ENCODE measurements around the gene KCNQ1.

KCNQ1 gene

GRCh38 chr11:2415601-2416380 is 29.0 kb upstream of the KCNQ1 start:
- no peak for DNase-seq (ENCODE audit: low read depth)
- H3K4me3 ChIP-seq (ENCODE audit: low read depth, low read length): no peak overlapping the region
- peak; percentile 23 for TF ChIP-seq CTCF (IDR thresholded peaks at IDR 0.05; ENCODE audit: insufficient read depth, low read depth, low read length, missing control alignments)

GRCh38 chr11:2416765-2417164 is 28.0 kb upstream of the KCNQ1 start:
- TF ChIP-seq CTCF (IDR thresholded peaks at IDR 0.05; ENCODE audit: insufficient read depth, low read depth, low read length, missing control alignments): no peak
- H3K4me3 ChIP-seq (ENCODE audit: low read depth, low read length): no peak overlapping the region
- DNase-seq (ENCODE audit: low read depth): no peak

GRCh38 chr11:2417856-2418692 is 26.7 kb upstream of the KCNQ1 start:
- DNase-seq (ENCODE audit: low read depth): no peak
- no peak overlapping the region for H3K4me3 ChIP-seq (ENCODE audit: low read depth, low read length)
- TF ChIP-seq CTCF (IDR thresholded peaks at IDR 0.05; ENCODE audit: insufficient read depth, low read depth, low read length, missing control alignments): no peak

- no peak for DNase-seq (ENCODE audit: low read depth)
- H3K4me3 ChIP-seq (ENCODE audit: low read depth, low read length): no peak overlapping the region
- TF ChIP-seq CTCF (IDR thresholded peaks at IDR 0.05; ENCODE audit: insufficient read depth, low read depth, low read length, missing control alignments): no peak
These were observed 26.0 kb upstream of the KCNQ1 start for GRCh38 chr11:2418693-2419360.

- peak; percentile 78 for DNase-seq (ENCODE audit: low read depth)
- H3K4me3 ChIP-seq (ENCODE audit: low read depth, low read length): no peak overlapping the region
- TF ChIP-seq CTCF (IDR thresholded peaks at IDR 0.05; ENCODE audit: insufficient read depth, low read depth, low read length, missing control alignments): peak; percentile 76
These were observed 24.9 kb upstream of the KCNQ1 start for GRCh38 chr11:2419638-2420501.
